ENCODE data around the gene CRKL.
A peak's percentile ranks its signal among the peaks of the same experiment; 100 is the strongest.

CRKL gene

DNA sequence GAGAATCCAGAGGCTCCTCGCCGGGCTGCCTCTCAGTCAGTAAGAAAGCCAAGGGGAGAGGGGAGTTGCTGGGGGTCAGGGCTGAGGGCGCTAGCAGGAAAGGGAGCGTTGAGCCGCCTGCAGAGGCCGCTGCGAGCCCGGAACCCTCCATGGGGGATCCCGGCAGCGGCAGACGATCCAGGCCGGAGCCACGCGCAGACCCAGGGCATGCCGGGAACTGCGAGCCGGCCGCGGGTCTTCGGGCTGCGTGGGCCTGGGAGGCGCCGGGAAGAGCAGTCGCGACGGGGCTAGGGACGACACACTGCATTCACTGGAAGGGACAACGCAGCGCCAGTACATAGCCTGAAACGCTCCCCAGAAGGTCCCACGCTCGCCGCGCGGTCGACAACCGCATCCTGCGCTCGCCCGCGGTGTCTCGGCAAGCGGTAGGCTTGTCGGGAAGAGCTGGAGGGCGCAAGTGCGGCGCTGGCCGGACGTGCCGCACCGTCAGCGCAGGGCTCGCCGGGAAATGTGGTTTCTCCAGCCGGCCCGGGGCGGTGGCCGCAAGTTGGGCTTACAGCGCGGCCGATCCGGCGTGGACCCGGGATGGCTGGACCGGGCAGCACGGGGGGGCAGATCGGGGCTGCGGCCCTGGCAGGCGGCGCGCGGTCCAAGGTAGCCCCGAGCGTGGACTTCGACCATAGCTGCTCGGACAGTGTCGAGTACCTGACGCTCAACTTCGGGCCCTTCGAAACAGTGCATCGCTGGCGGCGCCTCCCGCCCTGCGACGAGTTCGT, 64.8 kb downstream of the CRKL start, which contains the start of gene LZTR1:
Gene LZTR1 (plus strand): TSS at position 511 of the 776 bp plus-strand sequence. CDS start 75 bp downstream, at position 586.
- peak; percentile 60 for DNase-seq (ENCODE audit: low read depth)

DNA sequence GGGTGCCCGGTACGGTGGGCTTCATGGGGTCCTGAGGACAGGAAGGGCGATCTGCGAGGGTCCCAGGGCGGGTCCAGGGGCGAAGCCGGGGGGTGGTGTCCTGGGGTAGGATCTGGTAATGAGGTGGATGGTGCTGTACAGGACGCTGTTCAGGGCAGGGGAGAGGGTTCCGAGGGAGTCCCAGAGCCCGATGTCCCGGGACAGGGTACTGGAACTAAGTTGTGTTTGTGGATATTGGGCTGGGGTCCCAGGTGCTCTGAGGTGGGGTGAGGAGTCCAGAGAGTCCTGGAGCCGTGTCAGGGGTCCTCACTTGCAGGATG, 65.3 kb downstream of the CRKL start:
- DNase-seq (ENCODE audit: low read depth) = no peak

DNA sequence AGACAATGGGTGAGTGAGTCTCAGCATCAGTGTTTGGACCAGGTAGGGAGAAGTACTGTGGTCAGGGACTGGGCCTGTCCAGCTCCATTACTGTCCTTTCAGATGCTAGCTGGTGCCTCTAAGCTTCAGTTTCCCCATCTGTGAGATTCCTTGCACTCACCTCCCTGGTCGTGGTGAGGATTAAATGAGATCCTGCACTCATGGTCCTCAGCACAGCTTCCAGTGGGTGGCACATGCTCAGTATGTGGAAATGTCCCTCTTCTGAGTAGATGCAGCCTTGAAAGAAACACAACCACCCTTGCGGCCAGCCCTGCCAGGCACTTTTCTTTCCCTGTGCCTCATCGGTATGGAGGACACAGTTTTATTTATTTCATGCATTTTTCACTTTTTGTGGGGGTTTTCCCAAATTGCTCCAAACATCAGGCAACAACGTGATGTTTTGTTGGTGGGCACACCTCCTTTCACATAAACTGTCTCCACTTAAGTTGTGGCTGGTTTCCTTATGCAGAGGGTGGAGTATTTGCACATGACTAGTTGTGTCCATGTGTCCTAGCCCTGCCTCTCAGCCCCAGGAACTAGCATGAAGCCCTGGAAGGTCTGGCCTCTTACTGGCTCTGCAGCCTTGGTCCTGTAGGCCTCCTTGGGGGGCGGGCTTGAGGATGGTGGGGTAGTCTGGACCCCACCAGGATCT, 66.0 kb downstream of the CRKL start:
- DNase-seq (ENCODE audit: low read depth) = no peak

DNA sequence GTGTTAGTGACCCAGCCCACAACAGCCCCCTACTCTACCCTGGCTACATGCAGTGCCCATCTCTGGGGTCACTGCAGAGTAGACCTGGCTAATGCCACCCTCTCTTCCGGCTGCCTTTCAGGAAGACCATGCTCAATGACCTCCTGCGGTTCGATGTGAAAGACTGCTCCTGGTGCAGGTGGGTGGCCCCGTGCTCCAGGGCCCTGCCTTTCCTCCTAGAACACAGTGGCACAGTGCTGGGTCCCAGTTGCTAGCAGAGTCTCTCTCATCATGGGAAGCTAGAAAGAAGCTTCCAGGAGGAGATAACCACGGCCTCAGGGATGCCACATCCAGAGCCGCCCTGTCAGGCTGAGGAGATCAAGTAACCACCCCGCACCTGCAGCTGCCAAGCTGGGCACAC, 68.5 kb downstream of the CRKL start:
- DNase-seq (ENCODE audit: low read depth) = no peak

DNA sequence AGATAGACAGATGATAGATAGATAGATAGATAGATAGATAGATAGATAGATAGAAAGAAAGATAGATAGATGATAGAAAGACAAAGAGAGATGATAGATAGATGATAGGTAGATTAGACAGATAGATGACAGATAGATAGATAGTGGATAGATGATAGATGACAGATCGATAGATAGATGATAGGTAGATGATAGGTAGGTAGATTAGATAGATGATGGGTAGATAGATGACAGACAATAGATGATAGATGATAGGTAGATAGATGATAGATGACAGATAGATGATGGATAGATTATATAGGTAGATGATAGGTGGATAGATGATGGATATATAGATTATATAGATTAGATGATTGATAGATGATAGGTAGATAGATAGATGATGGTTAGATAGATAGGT, 69.2 kb downstream of the CRKL start:
- no peak for DNase-seq (ENCODE audit: low read depth)

DNA sequence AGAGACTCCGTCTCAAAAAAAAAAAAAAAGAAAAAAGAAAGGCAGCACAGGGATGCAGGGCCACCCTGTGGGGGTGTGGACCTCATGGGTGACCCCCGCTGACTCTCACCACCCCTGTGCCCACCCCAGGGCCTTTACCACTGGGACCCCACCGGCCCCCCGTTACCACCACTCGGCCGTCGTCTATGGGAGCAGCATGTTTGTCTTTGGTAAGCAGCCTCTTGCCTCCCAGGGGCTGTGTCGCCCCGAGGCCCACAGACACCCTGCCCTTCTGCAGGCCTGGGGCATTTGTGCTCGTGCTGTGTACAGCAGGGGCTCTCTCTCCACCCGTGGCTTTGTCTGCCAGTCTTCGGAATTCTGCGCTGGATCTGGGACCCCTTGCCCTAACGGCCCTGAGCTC, 70.2 kb downstream of the CRKL start:
- DNase-seq (ENCODE audit: low read depth) = no peak

DNA sequence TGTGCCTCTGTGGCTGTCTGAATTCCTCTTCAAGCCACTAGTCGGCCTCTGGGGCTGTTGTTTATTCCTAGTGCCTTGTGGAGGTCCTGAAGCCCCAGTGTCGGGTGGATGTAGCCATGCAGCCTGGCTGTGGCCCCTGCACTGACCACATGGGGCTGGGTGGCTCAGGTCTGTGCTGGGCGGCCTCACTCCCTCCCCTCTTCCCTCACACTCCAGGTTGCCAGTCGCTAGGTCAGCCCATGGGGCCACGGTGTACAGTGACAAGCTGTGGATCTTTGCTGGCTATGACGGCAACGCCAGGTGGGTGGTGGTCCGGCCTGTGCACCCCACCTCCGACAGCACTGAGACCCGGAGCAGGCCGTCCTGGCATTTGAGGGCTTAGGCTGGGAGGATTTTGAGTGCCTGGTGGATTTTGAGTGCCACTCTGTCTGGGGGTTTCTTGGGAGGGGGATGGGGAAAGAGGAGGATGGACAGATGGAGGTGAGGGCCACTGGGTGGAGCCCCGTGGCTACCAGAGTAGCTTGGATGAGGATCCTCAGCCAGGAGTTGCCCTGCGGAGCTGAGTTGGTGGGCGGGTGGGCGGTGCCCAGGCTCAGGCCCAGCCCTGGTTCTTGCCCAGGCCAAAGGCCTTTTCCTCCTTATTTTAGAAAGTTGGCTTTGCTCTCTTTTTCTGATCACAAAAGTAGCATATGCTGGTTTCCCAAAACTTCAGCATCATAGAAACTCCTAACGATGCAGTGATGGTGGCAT, 71.5 kb downstream of the CRKL start:
- no peak for DNase-seq (ENCODE audit: low read depth)

DNA sequence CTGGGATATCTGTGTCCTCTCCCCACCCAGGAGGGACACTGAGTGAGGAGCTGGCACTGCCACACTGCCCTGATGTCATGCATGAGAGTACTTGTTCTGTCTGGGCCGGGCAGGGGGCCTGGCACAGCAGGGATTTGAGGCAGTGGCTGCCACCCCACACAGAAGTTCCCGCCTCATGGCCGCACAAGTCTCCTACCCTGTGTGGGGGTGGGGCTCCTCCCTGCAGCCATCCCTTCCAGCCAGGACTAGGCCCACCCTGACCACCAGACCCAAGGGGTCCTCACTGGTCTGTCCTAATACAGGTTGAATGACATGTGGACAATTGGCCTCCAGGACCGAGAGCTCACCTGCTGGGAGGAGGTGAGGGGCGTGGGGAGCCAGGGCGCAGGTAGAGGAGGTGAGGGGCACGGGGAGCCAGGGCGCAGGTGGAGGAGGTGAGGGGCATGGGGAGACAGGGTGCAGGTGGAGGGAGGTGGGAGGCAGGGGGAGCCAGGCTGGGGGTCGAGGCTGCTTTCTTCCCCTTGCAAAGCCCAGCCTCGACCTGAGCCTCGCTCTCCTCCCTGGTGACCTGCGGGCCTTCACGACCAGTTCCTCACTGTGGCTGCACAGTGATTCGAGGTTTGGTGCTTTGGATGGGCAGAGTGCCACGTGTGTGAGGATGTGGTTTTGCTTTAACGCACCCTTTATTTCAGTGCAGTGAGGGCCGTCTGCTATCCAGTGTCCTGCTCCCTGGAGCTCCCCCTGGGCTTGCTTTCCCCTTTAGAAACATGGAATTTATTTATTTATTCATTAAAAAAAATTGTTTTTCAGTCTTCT, 72.3 kb downstream of the CRKL start:
- DNase-seq (ENCODE audit: low read depth) = no peak

DNA sequence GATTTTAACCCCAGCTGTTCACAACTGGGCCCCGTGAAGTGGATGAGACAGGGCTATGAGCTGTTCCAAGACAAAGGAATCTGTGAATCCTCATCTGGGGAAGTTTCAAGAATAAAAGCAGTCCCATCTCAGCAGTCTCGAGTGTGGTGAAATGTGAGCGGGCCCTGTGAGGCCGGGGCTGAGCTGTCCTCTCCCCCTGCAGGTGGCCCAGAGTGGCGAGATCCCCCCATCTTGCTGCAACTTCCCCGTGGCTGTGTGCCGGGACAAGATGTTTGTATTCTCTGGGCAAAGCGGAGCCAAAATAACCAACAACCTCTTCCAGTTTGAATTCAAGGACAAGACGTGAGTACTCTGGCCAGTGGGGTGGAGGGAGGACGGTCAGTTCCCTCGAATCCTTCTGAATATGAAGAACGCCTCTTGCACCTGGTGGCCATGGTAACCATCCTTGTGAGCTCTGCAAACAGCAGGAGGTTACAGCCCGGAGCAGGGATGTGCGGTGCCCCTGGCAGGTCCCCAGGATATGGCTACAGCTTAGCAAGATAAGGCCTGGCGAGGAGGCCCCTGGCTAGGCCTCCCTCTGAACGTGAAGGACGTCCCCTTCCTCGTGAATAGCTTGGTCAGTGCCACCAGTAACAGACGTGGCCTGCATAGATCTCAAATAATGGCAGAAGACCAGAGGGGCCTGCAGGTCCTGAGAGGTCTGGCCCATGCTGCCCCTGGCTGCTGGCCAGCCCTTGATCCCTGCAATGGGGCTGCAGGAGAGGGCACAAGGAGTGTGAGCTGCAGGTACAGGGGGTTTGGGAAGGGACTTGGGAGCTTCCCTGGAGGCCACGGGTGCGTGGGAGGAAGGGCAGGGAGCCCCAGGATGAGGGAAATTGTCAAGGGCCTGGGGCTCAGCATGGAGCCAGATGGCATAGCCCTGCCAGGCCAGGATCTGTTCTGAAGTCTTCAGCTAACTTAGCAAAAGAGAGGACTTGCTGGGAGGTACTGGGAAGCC, 73.3 kb downstream of the CRKL start:
- DNase-seq (ENCODE audit: low read depth) = no peak

DNA sequence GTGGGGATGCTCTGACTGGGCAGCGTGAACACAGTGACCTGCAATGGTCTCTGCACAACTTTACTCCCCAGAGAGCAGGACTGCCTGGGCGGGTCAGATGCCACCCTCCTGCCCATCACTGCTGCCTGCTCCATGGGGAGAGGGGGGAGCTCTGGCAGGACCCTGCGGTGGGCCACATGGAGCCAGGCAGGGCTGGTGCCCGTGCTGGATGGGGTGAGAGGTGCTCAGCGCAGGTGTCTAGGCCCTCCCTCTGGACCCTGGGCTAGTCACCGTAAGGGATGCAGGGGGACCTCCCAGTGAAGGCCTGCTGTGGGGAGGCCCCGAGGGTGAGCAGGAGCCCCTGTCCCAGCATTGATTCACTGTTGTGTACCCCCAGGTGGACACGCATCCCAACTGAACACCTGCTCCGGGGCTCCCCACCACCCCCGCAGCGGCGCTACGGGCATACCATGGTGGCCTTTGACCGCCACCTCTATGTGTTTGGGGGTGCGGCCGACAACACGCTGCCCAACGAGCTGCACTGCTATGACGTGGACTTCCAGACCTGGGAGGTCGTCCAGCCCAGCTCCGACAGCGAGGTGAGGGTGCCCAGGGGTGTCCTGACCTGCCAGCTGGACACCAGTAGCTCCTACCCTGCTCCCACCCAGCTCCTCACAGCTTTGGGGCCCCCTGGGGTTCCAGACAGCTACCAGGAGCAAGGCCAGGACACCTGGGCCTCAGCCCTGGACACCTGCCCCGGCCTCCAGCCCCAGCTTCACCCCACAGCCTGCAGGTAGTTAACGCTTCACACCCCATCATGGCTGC, 74.2 kb downstream of the CRKL start:
- DNase-seq (ENCODE audit: low read depth) = no peak

DNA sequence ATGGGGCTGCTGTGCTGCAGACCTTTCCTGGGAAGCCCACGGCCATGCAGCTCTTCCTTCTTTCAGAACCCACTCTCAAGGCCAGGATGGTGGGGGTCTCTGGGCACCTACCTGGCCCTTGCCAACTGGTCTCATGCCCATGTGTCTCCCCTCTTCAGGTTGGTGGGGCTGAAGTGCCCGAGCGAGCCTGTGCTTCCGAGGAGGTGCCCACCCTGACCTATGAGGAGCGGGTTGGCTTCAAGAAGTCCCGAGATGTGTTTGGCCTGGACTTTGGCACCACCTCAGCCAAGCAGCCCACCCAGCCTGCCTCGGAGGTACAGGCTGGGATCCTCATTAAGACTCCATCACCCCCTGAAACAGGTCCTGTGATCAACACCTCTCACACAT, 74.8 kb downstream of the CRKL start:
- DNase-seq (ENCODE audit: low read depth) = no peak

DNA sequence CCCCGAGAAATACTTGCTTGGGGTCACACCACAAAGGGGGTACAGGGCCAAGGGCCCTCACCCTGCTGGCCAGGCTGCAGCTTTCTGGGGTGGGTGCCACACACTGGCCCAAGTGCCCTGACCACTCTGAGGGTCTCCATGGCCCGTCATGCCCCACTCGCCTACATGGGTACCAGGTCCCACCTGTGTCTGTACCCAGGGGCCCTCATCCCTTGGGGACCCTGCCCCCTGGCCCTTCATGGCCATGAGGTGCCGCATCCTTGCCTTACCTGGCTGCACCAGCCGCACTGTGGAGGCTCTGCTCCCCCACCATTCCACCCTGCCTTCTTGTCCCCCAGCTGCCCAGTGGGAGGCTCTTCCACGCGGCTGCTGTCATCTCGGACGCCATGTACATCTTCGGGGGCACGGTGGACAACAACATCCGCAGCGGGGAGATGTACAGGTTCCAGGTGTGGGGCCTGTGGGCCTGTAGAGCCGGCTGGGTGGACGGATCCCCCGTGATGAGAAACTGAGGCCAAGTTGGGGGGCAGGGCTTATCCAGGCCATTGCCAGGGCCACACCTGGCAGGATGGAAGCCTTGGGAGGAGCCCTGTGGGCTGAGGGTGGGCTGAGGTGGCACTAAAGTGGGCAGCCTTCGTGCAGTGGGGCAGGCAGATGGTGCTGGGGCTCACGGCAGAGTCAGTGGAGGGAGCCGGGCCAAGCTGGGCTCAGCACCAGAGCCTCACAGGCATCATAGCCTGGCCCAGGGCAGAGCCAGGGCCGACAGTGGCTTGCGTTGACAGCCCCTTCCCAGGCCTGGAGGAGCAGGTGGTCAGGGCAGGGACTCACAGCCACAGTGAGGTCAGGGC, 75.5 kb downstream of the CRKL start:
- DNase-seq (ENCODE audit: low read depth) = no peak

DNA sequence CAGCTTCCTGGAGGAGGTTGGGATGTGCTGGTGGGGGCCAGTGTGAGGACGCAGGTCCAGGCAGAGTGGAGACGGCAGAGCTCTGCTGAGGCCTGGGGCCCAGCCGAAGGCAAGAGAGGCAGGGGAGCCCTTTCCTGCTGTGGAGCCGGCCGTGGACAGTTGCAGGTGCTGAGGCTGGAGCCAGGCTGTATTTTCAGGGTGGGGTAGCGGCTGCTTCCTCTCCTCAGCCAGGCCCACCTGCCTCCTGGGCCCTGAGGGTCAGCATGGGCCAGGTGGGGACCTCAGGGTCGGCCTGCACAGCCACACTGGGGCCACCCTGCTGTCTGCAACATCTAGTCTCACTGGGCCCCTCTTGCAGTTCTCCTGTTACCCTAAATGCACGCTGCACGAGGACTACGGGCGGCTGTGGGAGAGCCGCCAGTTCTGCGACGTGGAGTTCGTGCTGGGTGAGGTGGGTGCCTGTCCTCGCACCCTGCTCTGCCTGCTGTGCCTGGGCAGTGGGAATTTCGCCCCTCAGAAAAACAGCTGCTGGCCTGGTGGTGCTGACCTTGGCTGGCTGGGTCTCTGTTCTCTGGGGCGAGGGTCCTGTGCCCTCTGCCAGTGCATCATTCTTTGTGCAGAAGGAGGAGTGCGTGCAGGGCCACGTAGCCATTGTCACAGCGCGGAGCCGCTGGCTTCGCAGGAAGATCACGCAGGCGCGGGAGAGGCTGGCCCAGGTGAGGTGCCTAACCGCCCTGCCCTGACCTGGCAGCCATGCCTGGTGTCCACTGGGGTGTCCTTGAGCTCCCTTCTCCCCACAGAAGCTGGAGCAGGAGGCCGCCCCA, 76.3 kb downstream of the CRKL start:
- no peak for DNase-seq (ENCODE audit: low read depth)

DNA sequence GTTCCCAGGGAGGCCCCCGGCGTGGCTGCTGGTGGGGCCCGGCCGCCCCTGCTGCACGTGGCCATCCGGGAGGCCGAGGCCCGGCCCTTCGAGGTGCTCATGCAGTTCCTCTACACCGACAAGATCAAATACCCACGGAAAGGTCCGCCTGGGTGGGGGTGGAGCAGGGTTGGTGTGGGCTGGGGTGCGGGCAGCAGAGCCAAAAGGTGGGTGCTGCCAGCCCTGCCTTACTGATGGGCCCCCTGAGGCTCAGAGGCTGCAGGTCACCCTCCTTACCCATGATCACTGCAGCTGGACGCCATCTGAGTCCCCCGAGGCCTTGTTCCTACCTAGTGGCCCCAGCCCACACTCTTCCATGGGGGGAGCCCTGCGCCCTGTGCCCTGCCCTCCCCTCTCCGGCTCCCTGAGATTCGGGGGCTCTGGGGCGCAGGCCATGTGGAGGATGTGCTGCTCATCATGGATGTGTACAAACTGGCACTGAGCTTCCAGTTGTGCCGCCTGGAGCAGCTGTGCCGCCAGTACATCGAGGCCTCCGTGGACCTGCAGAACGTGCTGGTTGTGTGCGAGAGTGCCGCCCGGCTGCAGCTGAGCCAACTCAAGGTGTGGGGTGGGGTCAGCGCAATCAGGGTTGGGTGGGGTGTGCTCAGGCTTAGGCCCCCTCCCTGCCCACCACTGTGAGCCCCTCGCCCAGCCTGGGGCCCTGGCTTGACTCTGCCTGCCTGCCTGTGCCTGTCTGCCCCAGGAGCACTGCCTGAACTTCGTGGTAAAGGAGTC, 77.1 kb downstream of the CRKL start:
- no peak for DNase-seq (ENCODE audit: low read depth)

DNA sequence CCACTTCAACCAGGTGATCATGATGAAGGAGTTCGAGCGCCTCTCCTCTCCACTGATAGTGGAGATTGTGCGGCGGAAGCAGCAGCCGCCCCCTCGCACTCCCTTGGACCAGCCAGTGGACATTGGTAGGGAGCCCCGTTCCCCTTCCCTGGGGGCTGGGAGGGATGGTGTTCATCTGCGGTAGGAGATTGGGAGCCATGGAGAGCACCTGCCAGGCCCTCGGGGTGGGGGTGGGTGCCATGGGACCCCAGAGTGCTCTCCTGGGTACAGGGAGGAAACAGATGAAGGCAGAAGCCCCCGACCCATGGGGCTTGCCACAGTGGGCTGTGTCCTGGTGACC, 77.7 kb downstream of the CRKL start:
- DNase-seq (ENCODE audit: low read depth) = no peak

DNA sequence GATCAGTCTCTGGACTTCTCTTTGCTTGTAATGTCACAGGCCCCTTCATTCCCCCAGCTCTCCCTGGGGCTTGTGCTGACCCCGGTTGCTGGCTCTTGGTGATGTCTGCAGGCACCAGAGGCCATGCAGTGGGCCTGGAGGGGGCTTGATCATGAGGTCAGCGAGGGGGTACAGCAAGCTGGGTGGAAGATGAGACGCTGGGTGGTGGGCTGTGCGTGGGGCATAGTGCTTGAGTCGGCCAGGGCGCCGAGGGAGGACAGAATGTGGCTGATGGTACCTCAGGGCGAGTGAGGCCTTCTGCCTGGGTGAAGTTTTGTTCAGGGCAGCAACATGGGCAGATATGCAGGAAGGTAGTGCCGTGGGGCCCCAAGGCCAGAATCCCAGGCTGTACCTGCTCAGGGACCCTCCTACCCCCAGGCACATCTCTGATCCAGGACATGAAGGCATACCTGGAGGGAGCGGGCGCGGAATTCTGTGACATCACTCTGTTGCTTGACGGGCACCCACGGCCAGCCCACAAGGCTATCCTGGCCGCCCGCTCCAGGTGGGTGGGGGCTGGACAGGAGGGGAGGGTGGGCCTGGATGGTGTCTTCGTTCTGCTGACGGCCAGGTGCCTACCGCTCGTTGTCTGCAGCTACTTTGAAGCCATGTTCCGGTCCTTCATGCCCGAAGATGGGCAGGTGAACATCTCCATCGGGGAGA, 78.3 kb downstream of the CRKL start:
- no peak for DNase-seq (ENCODE audit: low read depth)

DNA sequence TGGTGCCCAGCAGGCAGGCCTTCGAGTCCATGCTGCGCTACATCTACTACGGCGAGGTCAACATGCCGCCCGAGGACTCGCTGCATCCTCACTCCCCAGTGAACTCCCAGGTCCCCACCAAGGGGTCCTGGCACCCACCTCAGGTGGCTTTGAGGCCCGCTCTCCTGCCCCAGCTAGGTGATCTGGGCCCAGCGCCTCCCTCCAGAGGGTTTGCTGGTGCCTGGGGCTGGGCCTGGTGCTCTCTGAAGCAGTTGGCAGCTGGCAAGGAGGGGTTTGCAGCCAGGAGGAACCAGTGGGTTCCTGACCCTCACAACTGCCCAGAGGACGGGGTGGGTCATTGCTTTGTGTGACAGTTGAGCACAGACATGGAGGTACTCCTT, 78.8 kb downstream of the CRKL start:
- DNase-seq (ENCODE audit: low read depth) = no peak

Measured in GM04504 (cell line).